Uterus (tissue), 4 donors: ENCODE results near the gene SRXN1. TPM values are rescaled to one million over a fixed set of nuclear protein-coding genes. Genes with fewer than 3 reads are reported as not detected.

Experiments
- DNase-seq, 2 donors: peaks; one replicate each; pipeline ENCODE4 v3.0.0-alpha.2; 2019 to 2020
- H3K27ac ChIP-seq, 2 donors: fragments of 200-600 bp; sonication (generic); 1 replicate in 1 of 2; 2 replicates in 1 of 2; pipeline ENCODE4 v1.5.1; 2016 to 2018
- H3K27me3 ChIP-seq, 2 donors: fragments of 200-600 bp; sonication (generic); one replicate each; pipeline ENCODE4 v1.5.1; 2018 to 2019; ENCODE audit warnings: control low read depth in 1 of 2
- H3K36me3 ChIP-seq, 2 donors: fragments of 200-600 bp; sonication (generic); one replicate each; pipeline ENCODE4 v1.5.1; 2019; ENCODE audit warnings: control low read depth in 1 of 2
- H3K4me1 ChIP-seq, 2 donors: fragments of 200-600 bp; sonication (generic); one replicate each; pipeline ENCODE4 v1.5.1; 2018 to 2019; ENCODE audit warnings: control low read depth in 1 of 2
- H3K4me3 ChIP-seq, 2 donors: fragments of 200-600 bp; sonication (generic); 1 replicate in 1 of 2; 2 replicates in 1 of 2; pipeline ENCODE4 v1.5.1; 2018 to 2019; ENCODE audit warnings: mild to moderate bottlenecking in 1 of 2
- H3K9me3 ChIP-seq, 2 donors: fragments of 200-600 bp; sonication (generic); one replicate each; pipeline ENCODE4 v1.5.1; 2019; ENCODE audit warnings: control low read depth in 1 of 2
- POLR2A ChIP-seq, 2 donors: fragments of 450-650 bp; IDR thresholded peaks; one replicate each; pipeline ENCODE4 v1.6.1; 2016; ENCODE audit warnings: antibody characterized with exemption in 2 of 2, mild to moderate bottlenecking in 1 of 2, moderate library complexity in 1 of 2
- intact Hi-C: fragments of 100-400 bp; cut with DNase I; formaldehyde crosslinking; loops from one replicate; pipeline ENCODE4 v1.15.1; 2023; ENCODE audit warnings: low total_unique reads
- total RNA-seq, 4 donors: library from RNA; depleted of rRNA in 3 of 4; stranded (reverse); fragments of >200 nt in 3 of 4; gene quantifications; one replicate each; pipeline versions ENCODE4 v1.1.0 to v1.2.4, GENCODE V29; 2014 to 2023
- TF ChIP-seq, protein P1 (sequence below), 4 experiments: fragments of 200-600 bp in 2 of 4; fragments of 450-650 bp in 2 of 4; sonication (generic) in 2 of 4; IDR thresholded peaks; one replicate each; pipeline ENCODE4 v1.5.1; 2016 to 2019; ENCODE audit warnings: antibody characterized with exemption in 4 of 4, mild to moderate bottlenecking in 2 of 4, moderate library complexity in 1 of 4
- donor health status: DM: yes; HTN: yes; CAD: no.

The SRXN1 gene
- total RNA-seq, 4 donors from 2014 or later = 6.1 to 33.2 (median 16.6) TPM

- Histone ChIP-seq H3K27ac (no peak overlapping the region), H3K4me1 (no peaks in the 10 kb centered on the region), H3K9me3 (no peaks in the 10 kb centered on the region), H3K27me3 (no peaks in the 10 kb centered on the region), H3K36me3 (no peaks in the 10 kb centered on the region), H3K4me3 (no peak overlapping the region)
- DNase-seq = no peak
- intact Hi-C loops = no loop called here
- TF ChIP-seq POLR2A (IDR thresholded peaks at IDR 0.05) = no peak
- TF ChIP-seq, protein P1, sequence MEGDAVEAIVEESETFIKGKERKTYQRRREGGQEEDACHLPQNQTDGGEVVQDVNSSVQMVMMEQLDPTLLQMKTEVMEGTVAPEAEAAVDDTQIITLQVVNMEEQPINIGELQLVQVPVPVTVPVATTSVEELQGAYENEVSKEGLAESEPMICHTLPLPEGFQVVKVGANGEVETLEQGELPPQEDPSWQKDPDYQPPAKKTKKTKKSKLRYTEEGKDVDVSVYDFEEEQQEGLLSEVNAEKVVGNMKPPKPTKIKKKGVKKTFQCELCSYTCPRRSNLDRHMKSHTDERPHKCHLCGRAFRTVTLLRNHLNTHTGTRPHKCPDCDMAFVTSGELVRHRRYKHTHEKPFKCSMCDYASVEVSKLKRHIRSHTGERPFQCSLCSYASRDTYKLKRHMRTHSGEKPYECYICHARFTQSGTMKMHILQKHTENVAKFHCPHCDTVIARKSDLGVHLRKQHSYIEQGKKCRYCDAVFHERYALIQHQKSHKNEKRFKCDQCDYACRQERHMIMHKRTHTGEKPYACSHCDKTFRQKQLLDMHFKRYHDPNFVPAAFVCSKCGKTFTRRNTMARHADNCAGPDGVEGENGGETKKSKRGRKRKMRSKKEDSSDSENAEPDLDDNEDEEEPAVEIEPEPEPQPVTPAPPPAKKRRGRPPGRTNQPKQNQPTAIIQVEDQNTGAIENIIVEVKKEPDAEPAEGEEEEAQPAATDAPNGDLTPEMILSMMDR (IDR thresholded peaks at IDR 0.05) = no peak
Observed at GRCh38 chr20:617934-618690, 34.9 kb downstream of the SRXN1 start.

DNA sequence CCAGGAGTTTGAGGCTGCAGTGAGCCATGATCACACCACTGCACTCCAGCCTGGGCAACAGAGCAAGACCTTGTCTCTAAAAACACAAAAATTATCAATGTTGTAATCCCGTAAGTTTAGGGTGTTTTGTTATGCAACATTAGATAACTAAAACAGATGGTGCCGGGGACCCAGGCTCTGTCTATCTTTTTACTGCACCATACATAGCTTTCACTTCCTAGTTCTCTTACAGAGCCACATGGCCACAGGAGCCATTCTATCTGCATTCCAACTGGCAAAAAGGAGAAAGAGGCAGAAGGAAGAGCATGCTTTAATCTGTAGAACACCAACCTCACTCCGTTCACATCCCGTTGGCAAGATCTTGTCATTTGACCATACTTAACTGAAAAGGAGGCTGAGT lies 37.5 kb downstream of the SRXN1 start:
- Histone ChIP-seq H3K9me3 (no peaks in the 10 kb centered on the region), H3K4me1 (no peaks in the 10 kb centered on the region), H3K27ac (no peak overlapping the region), H3K27me3 (peaks cover 0 to 7% of the 10 kb centered on the region in 2 donors), H3K4me3 (no peak overlapping the region), H3K36me3 (no peaks in the 10 kb centered on the region)
- TF ChIP-seq, protein P1 (IDR thresholded peaks at IDR 0.05) = no peak
- no peak for TF ChIP-seq POLR2A (IDR thresholded peaks at IDR 0.05)
- intact Hi-C loops = no loop called here
- DNase-seq = no peak

GRCh38 chr20:611843-612185 lies 41.2 kb downstream of the SRXN1 start:
- TF ChIP-seq, protein P1 (IDR thresholded peaks at IDR 0.05) = no peak
- no peak for TF ChIP-seq POLR2A (IDR thresholded peaks at IDR 0.05)
- peaks cover 0 to 7% of the 10 kb centered on the region in 2 donors for H3K27me3 ChIP-seq
- no peaks in the 10 kb centered on the region for H3K36me3 ChIP-seq
- H3K27ac ChIP-seq = no peak overlapping the region
- H3K4me1 ChIP-seq = no peaks in the 10 kb centered on the region
- no peak for DNase-seq
- H3K9me3 ChIP-seq = no peaks in the 10 kb centered on the region
- no peak overlapping the region for H3K4me3 ChIP-seq
- intact Hi-C loops = no loop called here

DNA sequence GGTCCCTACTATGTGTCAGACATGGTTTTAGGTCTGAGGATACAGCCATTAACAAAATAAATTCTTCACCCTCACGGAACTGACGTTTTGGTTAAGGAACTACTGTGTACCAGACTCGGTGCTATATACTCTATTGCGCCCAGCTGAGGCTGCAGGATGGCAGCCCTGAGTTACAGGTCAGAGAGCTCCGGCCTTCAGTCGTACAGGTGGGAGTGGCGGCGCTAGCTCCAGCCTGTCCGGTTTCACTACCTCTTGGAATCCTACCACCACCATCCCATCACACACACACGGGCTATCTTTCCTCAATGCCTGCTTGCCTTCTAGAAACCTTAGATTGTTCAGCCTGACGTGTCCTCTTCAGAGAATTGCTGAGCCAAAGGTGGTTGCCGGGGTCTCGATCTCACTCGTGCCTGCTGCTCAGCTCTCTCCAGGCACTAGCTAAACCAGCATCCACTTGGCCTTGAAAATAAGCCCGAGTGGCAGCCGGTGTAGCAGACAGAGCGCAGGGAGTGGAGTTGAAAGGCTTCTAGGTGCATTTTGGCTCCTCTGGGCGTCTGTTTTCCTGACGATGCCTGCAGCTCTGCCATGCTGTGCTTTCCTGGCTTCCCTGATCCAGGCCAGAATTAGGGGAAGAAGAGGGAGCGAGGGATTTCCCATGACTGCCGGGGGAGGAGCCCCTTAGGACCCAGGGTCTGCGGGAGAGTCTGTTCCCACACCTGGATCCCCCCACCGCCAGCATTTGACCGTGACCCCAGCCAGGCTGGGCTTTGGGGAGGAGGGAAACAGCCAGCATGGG lies 41.8 kb downstream of the SRXN1 start:
- no peaks in the 10 kb centered on the region for H3K4me1 ChIP-seq
- no peaks in the 10 kb centered on the region for H3K36me3 ChIP-seq
- H3K27me3 ChIP-seq = peaks cover 0 to 7% of the 10 kb centered on the region in 2 donors
- TF ChIP-seq, protein P1 (IDR thresholded peaks at IDR 0.05) = no peak
- TF ChIP-seq POLR2A (IDR thresholded peaks at IDR 0.05) = no peak
- intact Hi-C loops = no loop called here
- no peak overlapping the region for H3K4me3 ChIP-seq
- no peak overlapping the region for H3K27ac ChIP-seq
- DNase-seq = no peak
- H3K9me3 ChIP-seq = no peaks in the 10 kb centered on the region
